WERI-Rb-1 (cell line): Measurements from ENCODE around the gene ARAF.
"Not testable (repeated sequence)": the region's sequence is repeated elsewhere in the genome, so short reads cannot be mapped to it uniquely, and the experiment has no call there.

Source experiments
- DNase-seq: peaks from one replicate; pipeline ENCODE4 v3.0.0-alpha.2; 2020
- H3K27ac ChIP-seq: fragments of 250-450 bp; sonication (Bioruptor Pico); 2 replicates; pipeline ENCODE4 v1.5.1; 2020; ENCODE audit warnings: mild to moderate bottlenecking, moderate library complexity
- H3K27me3 ChIP-seq: fragments of 250-450 bp; sonication (Bioruptor Pico); 2 replicates; pipeline ENCODE4 v1.5.1; 2021; ENCODE audit warnings: mild to moderate bottlenecking, low read depth, moderate library complexity; ENCODE audit not compliant: insufficient read depth, severe bottlenecking
- H3K36me3 ChIP-seq: fragments of 250-450 bp; sonication (Bioruptor Pico); 2 replicates; pipeline ENCODE4 v1.5.1; 2020; ENCODE audit warnings: mild to moderate bottlenecking, moderate library complexity
- H3K4me3 ChIP-seq: 2 replicates; pipeline ENCODE4 v1.5.1; 2011; ENCODE audit warnings: low read depth, mild to moderate bottlenecking, control low read depth, low read length
- H3K9me3 ChIP-seq: fragments of 250-450 bp; sonication (Bioruptor Pico); 2 replicates; pipeline ENCODE4 v1.5.1; 2021; ENCODE audit warnings: mild to moderate bottlenecking, moderate library complexity; ENCODE audit not compliant: severe bottlenecking
- TF ChIP-seq, protein P1 (sequence below): IDR thresholded peaks from 2 replicates; pipeline ENCODE4 v1.5.1; 2011; ENCODE audit warnings: low read depth, mild to moderate bottlenecking, control low read depth, inconsistent platforms, low read length

Gene ARAF

DNA sequence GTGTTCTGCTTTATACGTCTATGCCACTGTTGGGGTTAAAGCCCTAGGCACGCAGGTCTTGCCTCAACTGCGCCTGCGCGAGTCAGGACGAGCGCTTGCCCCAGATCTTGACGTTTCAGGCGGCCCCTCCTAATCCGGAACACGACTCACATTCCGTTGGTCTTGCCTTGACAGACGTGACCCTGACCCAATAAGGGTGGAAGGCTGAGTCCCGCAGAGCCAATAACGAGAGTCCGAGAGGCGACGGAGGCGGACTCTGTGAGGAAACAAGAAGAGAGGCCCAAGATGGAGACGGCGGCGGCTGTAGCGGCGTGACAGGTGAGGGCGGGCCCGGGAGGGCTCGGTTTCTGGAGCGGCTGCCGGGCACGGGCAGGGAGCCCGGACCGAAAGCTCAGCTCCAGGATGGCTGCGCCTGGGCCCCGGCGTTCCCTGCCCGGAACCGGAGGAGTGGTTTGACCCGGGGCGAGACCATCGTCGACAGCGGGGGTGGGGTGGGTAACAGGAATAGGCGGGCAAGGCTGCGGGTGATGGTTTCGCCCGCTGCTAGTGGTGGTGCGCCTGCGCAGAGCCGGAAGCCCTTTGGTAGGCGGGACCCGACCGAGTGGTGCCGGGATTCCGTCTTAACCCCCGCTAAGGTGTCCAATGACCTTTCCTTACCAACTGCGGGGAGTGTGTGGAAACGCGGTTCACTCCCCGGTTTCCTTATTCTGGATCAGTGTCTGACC is at the start of gene ARAF:
Gene ARAF (plus strand): TSS at position 272 of the 725 bp plus-strand sequence. CDS start 1,763 bp downstream, outside the sequence.
- no peaks in the 10 kb centered on the region for H3K9me3 ChIP-seq
- TF ChIP-seq, protein P1, sequence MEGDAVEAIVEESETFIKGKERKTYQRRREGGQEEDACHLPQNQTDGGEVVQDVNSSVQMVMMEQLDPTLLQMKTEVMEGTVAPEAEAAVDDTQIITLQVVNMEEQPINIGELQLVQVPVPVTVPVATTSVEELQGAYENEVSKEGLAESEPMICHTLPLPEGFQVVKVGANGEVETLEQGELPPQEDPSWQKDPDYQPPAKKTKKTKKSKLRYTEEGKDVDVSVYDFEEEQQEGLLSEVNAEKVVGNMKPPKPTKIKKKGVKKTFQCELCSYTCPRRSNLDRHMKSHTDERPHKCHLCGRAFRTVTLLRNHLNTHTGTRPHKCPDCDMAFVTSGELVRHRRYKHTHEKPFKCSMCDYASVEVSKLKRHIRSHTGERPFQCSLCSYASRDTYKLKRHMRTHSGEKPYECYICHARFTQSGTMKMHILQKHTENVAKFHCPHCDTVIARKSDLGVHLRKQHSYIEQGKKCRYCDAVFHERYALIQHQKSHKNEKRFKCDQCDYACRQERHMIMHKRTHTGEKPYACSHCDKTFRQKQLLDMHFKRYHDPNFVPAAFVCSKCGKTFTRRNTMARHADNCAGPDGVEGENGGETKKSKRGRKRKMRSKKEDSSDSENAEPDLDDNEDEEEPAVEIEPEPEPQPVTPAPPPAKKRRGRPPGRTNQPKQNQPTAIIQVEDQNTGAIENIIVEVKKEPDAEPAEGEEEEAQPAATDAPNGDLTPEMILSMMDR, result no peak
- peak within 1 kb of the TSS; percentile 82 for H3K27ac ChIP-seq
- DNase-seq, result peak; percentile 97
- H3K27me3 ChIP-seq, result peaks cover 11% of the 10 kb centered on the region
- no peaks in the 10 kb centered on the region; the same call in 1 of the 2 replicates for H3K36me3 ChIP-seq
- H3K4me3 ChIP-seq, result peak within 1 kb of the TSS; percentile 42

DNA sequence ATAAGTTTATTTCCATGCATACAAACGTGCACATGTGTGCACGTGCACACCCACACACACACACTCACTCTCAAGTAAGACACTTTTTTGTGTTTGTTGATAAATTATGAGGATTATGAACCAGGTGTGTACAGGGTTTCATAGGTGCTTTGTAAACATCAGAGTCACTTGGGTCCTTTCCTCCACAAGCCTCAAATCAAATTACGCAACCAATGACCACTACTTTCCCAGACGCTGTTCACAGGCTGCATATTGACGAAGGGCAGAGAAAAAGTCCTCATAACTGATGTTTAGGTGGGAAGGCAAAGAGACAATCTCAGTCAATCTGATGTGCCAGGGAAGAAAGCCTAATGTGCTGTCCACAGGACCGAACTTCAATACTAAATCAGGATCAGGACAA is 48.6 kb upstream of the ARAF start:
- not testable (repeated sequence) for H3K9me3 ChIP-seq, H3K27me3 ChIP-seq, H3K27ac ChIP-seq, DNase-seq, H3K4me3 ChIP-seq, H3K36me3 ChIP-seq

DNA sequence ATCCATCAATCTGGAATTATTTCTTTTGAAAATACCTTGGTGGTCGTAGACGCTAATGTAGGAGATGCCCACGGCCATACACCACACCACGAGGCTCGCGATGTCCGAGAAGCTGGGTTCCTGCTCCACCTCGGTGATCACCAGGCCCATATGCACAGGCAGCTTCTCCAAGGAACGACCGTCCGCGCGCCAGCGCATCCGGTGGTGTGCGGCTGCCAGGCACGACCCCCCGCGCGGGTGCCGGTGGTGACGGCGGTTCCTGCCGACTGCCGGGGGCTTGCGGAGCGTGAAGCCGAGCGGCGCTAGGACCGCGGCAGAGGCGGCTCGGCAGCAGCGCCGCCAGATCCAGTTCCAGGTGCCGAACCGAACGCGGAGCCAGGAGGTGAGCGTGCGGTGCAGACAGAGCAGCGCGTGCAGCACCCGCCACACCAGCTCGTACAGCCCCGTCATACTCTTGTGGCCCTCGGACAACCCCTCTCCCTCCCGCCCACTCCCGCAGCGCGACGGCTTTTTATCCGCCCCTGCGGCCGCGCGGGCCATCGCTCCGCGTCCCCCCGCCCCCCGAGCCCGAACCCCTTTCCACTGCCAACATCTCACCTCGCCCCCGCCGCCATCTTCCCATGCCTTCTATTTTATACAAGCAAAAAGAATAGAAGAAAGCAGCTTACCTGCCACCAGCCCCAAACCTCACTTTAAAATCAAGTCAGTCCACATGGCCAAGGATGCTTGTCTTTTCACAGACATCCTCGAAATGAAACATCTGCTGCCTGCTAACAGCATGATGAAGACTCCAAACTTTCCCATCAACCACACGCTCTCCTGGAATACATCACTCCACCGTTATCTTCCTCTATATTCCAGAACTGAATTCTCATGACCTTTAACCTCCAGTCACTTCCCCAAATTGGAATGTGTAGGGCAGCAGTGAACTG is 47.7 kb upstream of the ARAF start:
- not testable (repeated sequence) for H3K36me3 ChIP-seq, DNase-seq, H3K9me3 ChIP-seq, H3K27ac ChIP-seq, H3K27me3 ChIP-seq
- H3K4me3 ChIP-seq, result peak overlapping the region; percentile 17

DNA sequence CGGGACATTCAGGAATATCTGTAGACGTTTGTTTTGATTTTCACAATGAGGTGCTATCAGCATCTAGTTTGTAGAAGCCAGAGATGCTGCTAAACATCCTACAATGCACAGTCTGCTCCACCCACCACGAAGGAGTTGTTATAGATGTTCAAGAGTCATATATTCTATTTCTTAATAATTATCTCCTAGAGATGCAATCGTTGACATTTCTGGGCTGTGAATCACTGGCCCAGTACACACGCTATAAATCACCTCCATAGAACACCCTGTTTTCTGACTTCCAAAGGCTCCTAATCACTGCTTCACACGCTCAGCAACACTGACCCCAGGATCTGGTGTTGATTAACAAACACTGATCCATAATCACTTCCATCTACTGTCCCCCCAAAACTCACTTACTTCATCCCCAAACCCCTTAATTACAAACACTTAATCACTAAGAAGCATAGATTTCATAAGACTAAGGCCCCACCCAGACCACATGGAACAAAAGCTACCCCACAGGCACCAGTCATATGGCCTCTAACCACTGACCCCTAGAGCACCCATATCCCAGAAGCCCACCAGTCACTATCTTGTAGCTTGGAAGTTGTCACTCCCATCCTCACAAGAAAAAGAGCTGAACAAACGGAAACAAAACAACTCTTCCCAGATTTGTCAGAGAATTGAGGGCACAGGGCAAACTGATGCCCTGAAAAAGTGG is 46.3 kb upstream of the ARAF start:
- TF ChIP-seq, protein P1, result no peak
- no peaks in the 10 kb centered on the region for H3K9me3 ChIP-seq
- H3K36me3 ChIP-seq, result no peaks in the 10 kb centered on the region
- peaks cover 8% of the 10 kb centered on the region for H3K27me3 ChIP-seq
- no peak overlapping the region for H3K27ac ChIP-seq
- no peak for DNase-seq
- no peak overlapping the region for H3K4me3 ChIP-seq

DNA sequence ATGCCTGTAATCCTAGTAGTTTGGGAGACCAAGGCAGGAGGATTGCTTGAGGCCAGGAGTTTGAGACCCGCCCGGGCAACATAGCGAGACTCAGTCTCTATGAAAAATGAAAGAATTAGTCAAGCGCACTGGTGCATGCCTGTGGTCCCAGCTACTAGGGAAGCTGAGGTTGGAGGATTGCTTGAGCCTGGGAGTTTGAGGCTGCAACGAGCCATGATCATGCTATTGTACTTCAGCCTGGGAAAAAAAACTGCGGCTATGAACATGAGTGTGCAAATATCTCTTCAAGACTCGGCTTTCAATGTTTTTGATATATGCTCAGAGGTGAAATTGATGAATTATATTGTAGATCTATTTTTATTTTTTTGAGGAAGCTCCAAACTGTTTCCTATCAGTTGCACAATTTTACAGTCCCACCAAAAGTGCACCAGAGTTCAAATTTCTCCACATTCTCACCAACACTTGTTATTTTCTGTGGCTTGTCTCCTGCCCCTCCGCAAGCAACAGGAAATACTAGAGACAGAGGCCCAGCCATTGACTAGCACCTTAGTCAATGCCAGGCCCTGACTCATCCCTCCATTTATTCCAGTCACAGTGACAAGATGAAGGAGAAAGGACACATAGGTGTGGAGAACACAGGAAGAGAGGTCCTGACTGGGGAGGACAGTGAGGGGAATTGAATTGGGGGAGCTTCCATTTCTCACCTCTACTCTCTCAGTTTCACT is 44.9 kb upstream of the ARAF start:
- TF ChIP-seq, protein P1, result no peak
- no peaks in the 10 kb centered on the region for H3K9me3 ChIP-seq
- no peaks in the 10 kb centered on the region for H3K36me3 ChIP-seq
- no peak overlapping the region for H3K27ac ChIP-seq
- no peak overlapping the region for H3K4me3 ChIP-seq
- DNase-seq, result no peak
- H3K27me3 ChIP-seq, result peaks cover 8% of the 10 kb centered on the region

DNA sequence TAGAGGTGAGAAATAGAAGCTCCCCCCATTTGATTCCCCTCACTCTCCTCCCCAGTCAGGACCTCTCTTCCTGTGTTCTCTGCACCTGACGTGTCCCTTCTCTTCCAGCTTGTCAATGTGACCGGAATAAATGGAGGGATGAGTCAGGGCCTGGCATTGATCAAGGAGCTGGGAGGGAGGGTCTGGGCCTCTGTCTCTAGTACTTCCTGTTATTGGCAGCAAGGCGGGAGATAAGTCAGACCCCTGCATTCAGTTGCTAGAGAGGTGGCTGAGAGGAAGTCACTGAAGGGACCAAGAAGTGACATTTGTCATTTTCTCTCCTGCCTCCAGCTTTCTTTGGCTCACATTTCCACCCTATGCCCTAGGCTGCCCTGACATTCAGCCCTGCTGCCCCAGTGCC is 42.9 kb upstream of the ARAF start:
- no peak for DNase-seq
- Histone ChIP-seq H3K9me3 (no peaks in the 10 kb centered on the region), H3K27ac (no peak overlapping the region), H3K36me3 (no peaks in the 10 kb centered on the region), H3K4me3 (no peak overlapping the region), H3K27me3 (peaks cover 17% of the 10 kb centered on the region)
- TF ChIP-seq, protein P1, result no peak
